ENCODE measurements around the gene NPEPPS.

NPEPPS gene

DNA sequence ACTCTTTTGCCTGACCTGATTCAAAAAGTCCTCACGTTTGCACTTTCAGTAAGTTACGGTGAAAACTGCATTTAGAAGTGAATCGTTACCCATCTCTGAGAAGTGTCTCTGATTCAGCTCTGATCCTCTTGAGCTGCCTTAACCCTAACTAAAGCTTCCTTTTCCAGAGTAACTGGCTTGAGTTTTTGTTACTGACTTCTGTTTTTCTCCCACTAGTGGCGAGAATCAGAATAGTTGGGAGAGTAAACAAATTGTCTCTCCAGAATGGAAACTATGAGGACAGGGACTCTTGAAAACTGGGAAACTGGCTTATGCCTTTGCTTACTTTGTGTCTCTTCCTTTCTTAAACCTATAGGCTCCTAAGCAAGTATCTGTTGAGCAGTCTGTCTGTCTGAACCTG lies 87.5 kb downstream of the NPEPPS start:
- no peaks in the 10 kb centered on the region for H3K27me3 ChIP-seq (ENCODE audit: insufficient read depth, low read length)
- H3K4me1 ChIP-seq (ENCODE audit: insufficient read depth, low read length) = peaks cover 14% of the 10 kb centered on the region
- H3K36me3 ChIP-seq (ENCODE audit: insufficient read depth, low read depth, low read length) = peaks cover 86% of the 10 kb centered on the region
- H3K9ac ChIP-seq (ENCODE audit: low read depth, low read length) = no peak overlapping the region
- no peak overlapping the region for H3K27ac ChIP-seq (ENCODE audit: low read length)
- no peak overlapping the region for H3K4me3 ChIP-seq (ENCODE audit: low read length)
- H3K9me3 ChIP-seq (ENCODE audit: insufficient read depth, low read depth, low read length) = no peaks in the 10 kb centered on the region

DNA sequence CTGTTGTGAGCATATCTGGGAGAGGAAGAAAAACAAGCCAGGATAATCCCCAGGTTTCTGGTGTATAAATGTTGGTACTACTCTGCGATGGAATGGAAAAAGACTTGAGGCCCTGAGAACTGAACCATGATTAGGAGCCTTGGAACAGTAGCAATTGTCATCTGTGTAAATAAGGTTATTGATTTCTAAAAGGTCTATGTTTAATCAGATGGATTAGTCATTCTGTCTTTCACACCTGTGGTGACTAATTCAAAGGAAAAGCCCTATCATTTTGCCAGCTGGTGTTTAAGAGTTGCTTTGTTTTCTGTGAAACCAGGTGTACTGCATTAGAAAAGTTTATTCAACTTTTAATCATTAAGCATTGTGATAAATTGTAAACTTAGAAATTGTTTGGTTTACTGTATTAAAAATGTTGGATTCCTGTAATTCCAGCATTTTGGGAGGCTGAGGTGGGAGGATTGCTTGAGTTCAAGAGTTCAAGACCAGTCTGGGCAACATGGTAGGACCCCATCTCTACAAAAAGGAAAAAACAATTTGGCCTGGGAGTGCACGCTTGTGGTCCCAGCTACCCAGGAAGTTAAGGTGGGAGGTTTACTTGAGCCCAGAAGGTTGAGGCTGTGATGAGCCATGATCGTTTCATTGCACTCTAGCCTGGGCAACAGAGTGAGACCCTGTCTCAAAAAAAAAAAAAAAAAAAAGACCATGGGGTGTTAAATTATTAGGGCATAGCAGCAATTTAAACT lies 89.8 kb downstream of the NPEPPS start:
- Histone ChIP-seq H3K4me3 (ENCODE audit: low read length) (no peak overlapping the region), H3K4me1 (ENCODE audit: insufficient read depth, low read length) (peaks cover 14% of the 10 kb centered on the region), H3K27me3 (ENCODE audit: insufficient read depth, low read length) (no peaks in the 10 kb centered on the region), H3K9ac (ENCODE audit: low read depth, low read length) (no peak overlapping the region), H3K27ac (ENCODE audit: low read length) (no peak overlapping the region), H3K9me3 (ENCODE audit: insufficient read depth, low read depth, low read length) (no peaks in the 10 kb centered on the region), H3K36me3 (ENCODE audit: insufficient read depth, low read depth, low read length) (peaks cover 76% of the 10 kb centered on the region)

DNA sequence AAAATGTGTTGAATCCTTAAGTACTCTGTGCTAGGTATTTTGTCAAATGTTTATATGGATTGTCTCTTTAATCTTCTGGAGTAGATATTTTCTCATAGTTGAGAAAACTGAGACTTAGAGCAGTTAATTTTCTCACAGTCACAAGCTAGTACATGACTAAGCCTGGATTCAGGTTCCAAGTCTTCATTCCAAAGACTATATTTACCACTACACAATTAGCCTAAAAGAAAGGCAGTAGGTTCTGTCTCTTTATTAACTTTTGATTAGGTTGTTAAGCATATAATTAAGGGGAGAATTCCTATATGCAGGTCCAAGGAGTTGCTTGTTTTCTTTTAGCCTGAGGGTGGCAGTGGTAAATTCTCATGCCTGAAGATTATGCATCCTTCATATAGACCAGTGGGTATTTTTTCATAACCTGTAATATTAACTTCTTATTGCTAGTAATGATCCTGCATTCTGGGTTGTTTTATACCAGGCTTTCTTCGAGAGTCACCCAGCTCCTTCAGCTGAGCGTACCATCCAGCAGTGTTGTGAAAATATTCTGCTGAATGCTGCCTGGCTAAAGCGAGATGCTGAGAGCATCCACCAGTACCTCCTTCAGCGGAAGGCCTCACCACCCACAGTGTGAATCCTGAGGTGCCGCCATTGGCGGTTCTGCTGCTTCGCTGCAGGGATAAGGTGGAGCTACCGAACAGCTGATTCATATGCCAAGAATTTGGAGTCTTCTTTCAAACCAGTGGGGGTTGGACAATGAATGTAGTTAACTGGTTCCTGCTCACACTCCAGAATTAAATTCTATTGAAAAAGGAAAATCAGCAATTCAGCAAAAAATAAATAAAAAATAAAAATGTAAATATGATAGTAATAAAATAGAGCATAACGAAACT lies 90.6 kb downstream of the NPEPPS start:
- no peak overlapping the region for H3K27ac ChIP-seq (ENCODE audit: low read length)
- peaks cover 75% of the 10 kb centered on the region for H3K36me3 ChIP-seq (ENCODE audit: insufficient read depth, low read depth, low read length)

DNA sequence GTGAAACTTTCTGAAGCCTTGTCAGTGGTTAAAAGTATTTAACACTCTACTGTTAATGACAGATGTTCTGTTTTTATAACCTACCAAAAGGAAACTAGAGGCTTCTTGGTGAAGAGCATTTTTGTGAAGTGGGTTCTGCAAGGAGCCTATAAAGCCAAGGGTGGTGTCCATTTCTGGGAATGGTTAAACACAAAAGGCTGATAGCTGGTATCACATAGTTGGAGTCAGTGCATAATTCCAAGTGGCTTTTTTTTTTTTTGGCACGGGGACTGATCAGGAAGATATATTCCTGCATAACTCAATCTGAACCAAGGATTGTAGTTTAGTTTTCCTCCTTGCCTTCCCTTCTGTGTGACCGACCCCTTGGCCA lies 91.3 kb downstream of the NPEPPS start:
- Histone ChIP-seq H3K4me3 (ENCODE audit: low read length) (no peak overlapping the region), H3K27me3 (ENCODE audit: insufficient read depth, low read length) (no peaks in the 10 kb centered on the region), H3K4me1 (ENCODE audit: insufficient read depth, low read length) (peaks cover 14% of the 10 kb centered on the region), H3K9me3 (ENCODE audit: insufficient read depth, low read depth, low read length) (no peaks in the 10 kb centered on the region), H3K36me3 (ENCODE audit: insufficient read depth, low read depth, low read length) (peaks cover 72% of the 10 kb centered on the region), H3K9ac (ENCODE audit: low read depth, low read length) (no peak overlapping the region), H3K27ac (ENCODE audit: low read length) (no peak overlapping the region)

More for the DNA sequence above, 90.6 kb downstream of the NPEPPS start:
- H3K4me3 ChIP-seq (ENCODE audit: low read length) = no peak overlapping the region
- H3K9ac ChIP-seq (ENCODE audit: low read depth, low read length) = no peak overlapping the region
- H3K27me3 ChIP-seq (ENCODE audit: insufficient read depth, low read length) = no peaks in the 10 kb centered on the region
- peaks cover 14% of the 10 kb centered on the region for H3K4me1 ChIP-seq (ENCODE audit: insufficient read depth, low read length)
- no peaks in the 10 kb centered on the region for H3K9me3 ChIP-seq (ENCODE audit: insufficient read depth, low read depth, low read length)

DNA sequence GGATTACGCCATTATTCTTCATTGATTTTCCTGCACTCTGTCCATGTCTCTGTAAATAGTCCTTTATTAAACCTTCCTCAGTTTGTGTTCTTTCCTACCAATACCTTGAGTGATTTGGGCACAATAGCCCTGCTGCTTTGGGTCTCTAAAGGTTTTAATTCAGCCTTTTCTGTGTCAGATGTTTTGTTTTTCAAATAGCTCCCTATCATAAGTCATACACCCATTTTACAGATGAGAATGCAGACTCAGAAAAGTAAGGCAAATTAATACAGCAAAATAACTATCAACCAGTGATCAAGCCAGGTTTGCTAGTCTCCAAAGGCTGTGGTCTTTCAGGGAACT lies 93.8 kb downstream of the NPEPPS start:
- Histone ChIP-seq H3K9ac (ENCODE audit: low read depth, low read length) (no peak overlapping the region), H3K27ac (ENCODE audit: low read length) (no peak overlapping the region), H3K4me3 (ENCODE audit: low read length) (no peak overlapping the region), H3K36me3 (ENCODE audit: insufficient read depth, low read depth, low read length) (peaks cover 49% of the 10 kb centered on the region), H3K27me3 (ENCODE audit: insufficient read depth, low read length) (no peaks in the 10 kb centered on the region), H3K9me3 (ENCODE audit: insufficient read depth, low read depth, low read length) (no peaks in the 10 kb centered on the region), H3K4me1 (ENCODE audit: insufficient read depth, low read length) (peaks cover 14% of the 10 kb centered on the region)

DNA sequence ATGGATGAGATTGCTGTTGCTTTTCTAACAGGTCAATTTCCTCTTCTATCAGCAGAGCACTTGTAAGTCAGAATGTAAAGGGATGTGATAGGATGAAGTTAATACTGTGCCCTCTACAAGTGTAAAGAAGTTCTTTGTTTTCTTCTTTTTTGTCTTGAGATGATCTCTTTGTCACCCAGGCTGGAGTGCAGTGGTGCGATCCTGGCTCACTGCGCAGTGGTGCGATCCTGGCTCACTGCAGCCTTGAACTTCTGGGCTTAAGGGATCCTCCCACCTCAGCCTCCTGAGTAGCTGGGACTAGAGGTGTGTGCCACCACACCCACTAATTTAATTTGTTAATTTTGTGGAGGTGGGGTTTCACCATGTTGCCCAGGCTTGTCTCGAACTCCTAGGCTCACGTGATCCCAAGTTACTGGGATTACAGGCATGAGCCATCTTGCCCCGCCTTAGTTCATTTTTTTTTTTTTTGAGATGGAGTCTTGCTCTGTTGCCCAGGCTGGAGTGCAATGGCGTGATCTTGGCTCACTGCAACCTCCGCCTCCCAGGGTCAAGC lies 97.2 kb downstream of the NPEPPS start:
- no peaks in the 10 kb centered on the region for H3K9me3 ChIP-seq (ENCODE audit: insufficient read depth, low read depth, low read length)
- H3K4me1 ChIP-seq (ENCODE audit: insufficient read depth, low read length) = no peaks in the 10 kb centered on the region

DNA sequence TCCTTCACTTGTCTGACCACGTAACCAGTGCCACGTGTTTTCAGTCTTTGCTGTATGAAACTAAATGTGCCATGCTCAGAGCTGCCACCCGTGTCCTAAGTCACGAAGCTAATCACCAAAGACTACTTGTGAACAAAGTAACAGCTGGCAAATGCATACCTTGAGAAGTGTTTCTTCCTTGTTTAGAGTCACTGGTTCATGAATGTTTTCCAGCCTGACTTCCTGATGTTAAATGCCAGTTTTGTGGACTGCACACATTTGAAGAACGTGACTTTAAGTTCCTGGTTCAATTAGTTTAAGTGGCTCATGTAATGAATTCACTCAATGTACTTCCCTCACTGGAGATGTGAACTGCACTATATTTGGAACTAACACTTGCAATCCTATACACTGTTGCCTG lies 98.9 kb downstream of the NPEPPS start:
- peaks cover 7% of the 10 kb centered on the region for H3K36me3 ChIP-seq (ENCODE audit: insufficient read depth, low read depth, low read length)

More for the DNA sequence above, 97.2 kb downstream of the NPEPPS start:
- Histone ChIP-seq H3K9ac (ENCODE audit: low read depth, low read length) (no peak overlapping the region), H3K27me3 (ENCODE audit: insufficient read depth, low read length) (no peaks in the 10 kb centered on the region), H3K27ac (ENCODE audit: low read length) (no peak overlapping the region), H3K4me3 (ENCODE audit: low read length) (no peak overlapping the region), H3K36me3 (ENCODE audit: insufficient read depth, low read depth, low read length) (peaks cover 16% of the 10 kb centered on the region)

DNA sequence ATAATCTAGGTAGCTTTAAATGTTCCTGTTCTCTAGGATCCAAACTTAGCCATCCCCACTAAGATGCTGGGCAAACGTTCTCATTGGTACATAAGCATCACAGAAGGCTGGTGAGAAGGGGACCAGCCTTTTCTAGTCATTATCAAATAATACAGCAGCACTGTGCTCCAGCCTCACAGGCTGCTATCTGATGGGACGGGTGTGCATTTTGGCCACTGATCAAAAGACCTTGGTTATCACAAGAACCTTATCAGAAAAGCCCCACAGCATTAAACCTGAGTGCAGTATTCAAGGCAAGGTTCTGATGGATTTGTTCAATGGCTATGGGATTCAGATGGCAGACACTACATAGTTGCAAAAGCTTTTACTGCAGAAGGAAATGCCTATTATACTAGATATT lies 99.7 kb downstream of the NPEPPS start:
- Histone ChIP-seq H3K4me3 (ENCODE audit: low read length) (no peak overlapping the region), H3K9ac (ENCODE audit: low read depth, low read length) (no peak overlapping the region), H3K36me3 (ENCODE audit: insufficient read depth, low read depth, low read length) (0 out of 2 replicates have a peak, but pooled peaks cover 4% of the 10 kb centered on the region)

More for the DNA sequence above, 98.9 kb downstream of the NPEPPS start:
- Histone ChIP-seq H3K27ac (ENCODE audit: low read length) (no peak overlapping the region), H3K4me3 (ENCODE audit: low read length) (no peak overlapping the region), H3K4me1 (ENCODE audit: insufficient read depth, low read length) (no peaks in the 10 kb centered on the region), H3K27me3 (ENCODE audit: insufficient read depth, low read length) (no peaks in the 10 kb centered on the region), H3K9me3 (ENCODE audit: insufficient read depth, low read depth, low read length) (no peaks in the 10 kb centered on the region), H3K9ac (ENCODE audit: low read depth, low read length) (no peak overlapping the region)

DNA sequence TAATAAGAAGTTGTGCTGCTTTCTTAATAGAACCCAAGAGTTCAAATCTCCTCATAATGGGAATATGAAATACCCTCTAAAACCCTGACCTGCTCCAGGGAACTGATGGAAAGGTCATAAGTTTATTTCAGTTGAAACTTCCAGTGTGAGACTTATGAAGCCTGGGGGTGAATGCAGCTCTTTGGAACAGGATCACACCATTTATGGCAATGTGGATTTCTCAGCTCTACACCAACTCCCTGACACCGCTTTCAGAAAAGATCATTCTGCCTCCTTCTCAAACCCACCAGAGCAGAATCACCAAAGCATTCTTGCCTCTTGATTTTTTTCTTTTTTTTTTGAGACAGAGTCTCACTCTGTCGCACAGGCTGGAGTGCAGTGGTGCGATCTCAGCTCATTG lies 102.1 kb downstream of the NPEPPS start:
- no peak overlapping the region for H3K27ac ChIP-seq (ENCODE audit: low read length)
- no peak overlapping the region for H3K4me3 ChIP-seq (ENCODE audit: low read length)
- H3K36me3 ChIP-seq (ENCODE audit: insufficient read depth, low read depth, low read length) = peaks cover 13% of the 10 kb centered on the region; the same call in 1 of the 2 replicates
- no peak overlapping the region for H3K9ac ChIP-seq (ENCODE audit: low read depth, low read length)
- H3K27me3 ChIP-seq (ENCODE audit: insufficient read depth, low read length) = no peaks in the 10 kb centered on the region
- H3K9me3 ChIP-seq (ENCODE audit: insufficient read depth, low read depth, low read length) = no peaks in the 10 kb centered on the region
- H3K4me1 ChIP-seq (ENCODE audit: insufficient read depth, low read length) = no peaks in the 10 kb centered on the region

More for the DNA sequence above, 99.7 kb downstream of the NPEPPS start:
- Histone ChIP-seq H3K4me1 (ENCODE audit: insufficient read depth, low read length) (no peaks in the 10 kb centered on the region), H3K9me3 (ENCODE audit: insufficient read depth, low read depth, low read length) (no peaks in the 10 kb centered on the region), H3K27me3 (ENCODE audit: insufficient read depth, low read length) (no peaks in the 10 kb centered on the region), H3K27ac (ENCODE audit: low read length) (no peak overlapping the region)

DNA sequence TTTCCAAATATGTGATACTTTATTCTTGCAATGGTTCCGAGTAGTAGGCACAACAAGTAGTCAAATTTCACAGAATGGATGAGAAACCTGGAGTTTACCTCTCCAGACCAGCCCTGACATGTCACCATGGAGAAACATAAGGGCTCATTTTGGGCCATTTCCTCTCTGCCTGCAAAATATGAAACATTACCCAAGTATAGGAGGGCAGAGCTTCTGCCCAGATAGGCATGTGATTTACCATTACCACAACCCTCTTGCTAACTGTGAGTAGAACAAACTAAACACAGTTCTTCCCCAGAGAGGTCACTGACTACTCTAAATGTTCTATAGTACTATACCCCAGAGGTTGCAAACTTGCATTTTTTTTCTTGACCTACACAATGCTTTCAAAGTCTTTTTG lies 103.1 kb downstream of the NPEPPS start:
- Histone ChIP-seq H3K4me1 (ENCODE audit: insufficient read depth, low read length) (no peaks in the 10 kb centered on the region), H3K9ac (ENCODE audit: low read depth, low read length) (no peak overlapping the region), H3K27ac (ENCODE audit: low read length) (no peak overlapping the region), H3K4me3 (ENCODE audit: low read length) (no peak overlapping the region), H3K27me3 (ENCODE audit: insufficient read depth, low read length) (no peaks in the 10 kb centered on the region), H3K9me3 (ENCODE audit: insufficient read depth, low read depth, low read length) (no peaks in the 10 kb centered on the region), H3K36me3 (ENCODE audit: insufficient read depth, low read depth, low read length) (peaks cover 13% of the 10 kb centered on the region; the same call in 1 of the 2 replicates)

DNA sequence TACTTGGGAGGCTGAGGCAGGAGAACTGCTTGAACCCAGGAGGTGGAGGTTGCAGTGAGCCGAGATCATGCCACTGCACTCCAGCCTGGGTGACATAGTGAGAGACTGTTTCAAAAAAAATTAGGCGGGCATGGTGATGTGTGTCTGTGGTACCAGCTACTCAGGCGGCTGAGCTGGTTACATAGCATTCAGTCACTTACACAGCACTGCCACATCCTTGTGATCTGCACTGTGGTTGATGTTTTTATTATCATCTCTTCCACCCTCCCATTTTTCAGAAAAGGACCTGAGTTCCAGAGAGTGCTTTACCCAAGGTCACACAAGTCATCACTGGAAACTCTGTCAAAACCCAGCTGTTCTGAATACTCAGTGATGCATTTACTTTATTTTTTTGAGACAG lies 104.0 kb downstream of the NPEPPS start:
- Histone ChIP-seq H3K4me3 (ENCODE audit: low read length) (no peak overlapping the region), H3K4me1 (ENCODE audit: insufficient read depth, low read length) (no peaks in the 10 kb centered on the region), H3K27me3 (ENCODE audit: insufficient read depth, low read length) (no peaks in the 10 kb centered on the region), H3K36me3 (ENCODE audit: insufficient read depth, low read depth, low read length) (peaks cover 13% of the 10 kb centered on the region; the same call in 1 of the 2 replicates), H3K9me3 (ENCODE audit: insufficient read depth, low read depth, low read length) (no peaks in the 10 kb centered on the region), H3K27ac (ENCODE audit: low read length) (no peak overlapping the region), H3K9ac (ENCODE audit: low read depth, low read length) (no peak overlapping the region)

Measured in iPS-20b (cell line).